ENCODE results near the gene MPL. TPM values are rescaled to one million over a fixed set of nuclear protein-coding genes. Genes with fewer than 3 reads are reported as not detected.

Gene MPL
- total RNA-seq, 2 donors from 2014 or later: not detected

DNA sequence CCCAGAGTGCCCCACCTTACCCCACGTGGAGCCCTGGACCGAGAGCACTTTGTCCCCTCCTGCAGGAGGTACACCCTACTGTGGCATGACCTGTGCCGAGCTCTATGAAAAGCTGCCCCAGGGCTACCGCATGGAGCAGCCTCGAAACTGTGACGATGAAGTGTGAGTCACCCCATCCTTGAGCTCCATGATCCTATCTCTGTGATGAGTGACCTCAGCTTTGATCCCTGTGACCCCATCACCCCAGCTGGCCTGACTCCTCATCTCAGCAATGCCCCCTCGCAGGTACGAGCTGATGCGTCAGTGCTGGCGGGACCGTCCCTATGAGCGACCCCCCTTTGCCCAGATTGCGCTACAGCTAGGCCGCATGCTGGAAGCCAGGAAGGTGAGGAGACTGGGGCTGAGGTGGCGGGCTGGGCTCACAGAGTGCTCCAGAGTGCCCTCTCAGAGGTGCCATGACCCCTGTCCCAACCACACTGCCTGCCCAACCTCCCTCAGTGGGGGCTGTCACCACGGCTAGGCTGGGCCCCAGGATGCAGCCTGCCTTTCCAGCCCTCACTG lies 16.2 kb upstream of the MPL start:
- no peak for ATAC-seq (replicated peaks in 1 of 2)
- Mint-ChIP-seq H3K36me3 (ENCODE audit: insufficient read depth in 2 of 2) (peaks cover 6 to 15% of the 10 kb centered on the region in 2 donors), H3K27me3 (ENCODE audit: low read depth) (no peaks in the 10 kb centered on the region), H3K27ac (no peak overlapping the region), H3K9me3 (peaks cover 7 to 14% of the 10 kb centered on the region in 2 donors), H3K4me1 (ENCODE audit: low read depth) (peaks cover 15% of the 10 kb centered on the region), H3K4me3 (no peak overlapping the region)
- DNase-seq: no peak

DNA sequence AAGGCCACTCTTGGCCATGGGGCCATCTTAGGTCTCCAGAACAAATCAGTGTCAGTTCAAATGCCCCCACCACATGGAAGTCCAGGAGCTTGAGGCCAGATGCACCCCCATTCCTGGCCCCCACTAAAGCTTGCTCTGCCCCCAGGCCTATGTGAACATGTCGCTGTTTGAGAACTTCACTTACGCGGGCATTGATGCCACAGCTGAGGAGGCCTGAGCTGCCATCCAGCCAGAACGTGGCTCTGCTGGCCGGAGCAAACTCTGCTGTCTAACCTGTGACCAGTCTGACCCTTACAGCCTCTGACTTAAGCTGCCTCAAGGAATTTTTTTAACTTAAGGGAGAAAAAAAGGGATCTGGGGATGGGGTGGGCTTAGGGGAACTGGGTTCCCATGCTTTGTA lies 15.1 kb upstream of the MPL start:
- no peak for DNase-seq
- Mint-ChIP-seq H3K4me1 (ENCODE audit: low read depth) (peaks cover 22% of the 10 kb centered on the region), H3K27me3 (ENCODE audit: low read depth) (no peaks in the 10 kb centered on the region), H3K27ac (no peak overlapping the region), H3K4me3 (no peak overlapping the region), H3K36me3 (ENCODE audit: insufficient read depth in 2 of 2) (peaks cover 7 to 18% of the 10 kb centered on the region in 2 donors), H3K9me3 (peaks cover 8 to 14% of the 10 kb centered on the region in 2 donors)
- ATAC-seq (replicated peaks in 1 of 2): no peak

DNA sequence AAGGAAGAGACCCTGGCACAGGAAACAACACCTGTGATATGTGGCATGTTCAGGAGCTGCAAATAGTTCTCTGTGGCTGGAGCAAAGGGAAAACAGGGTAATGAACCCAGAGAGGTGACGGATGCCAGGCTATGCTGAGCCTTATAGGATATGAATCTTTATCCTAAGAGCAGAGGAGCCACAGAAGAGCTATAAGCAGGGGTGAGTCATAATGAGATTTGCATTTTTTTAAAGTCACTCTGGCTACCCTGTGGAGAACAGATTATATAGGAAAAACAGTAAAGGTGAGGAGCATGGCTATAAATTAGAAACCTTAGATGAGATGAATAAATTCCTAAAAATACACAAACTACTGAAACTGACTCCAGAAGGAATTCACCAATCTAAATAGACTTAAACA lies 12.8 kb upstream of the MPL start:
- Mint-ChIP-seq H3K4me3 (no peak overlapping the region), H3K9me3 (peaks cover 9 to 18% of the 10 kb centered on the region in 2 donors), H3K36me3 (ENCODE audit: insufficient read depth in 2 of 2) (peaks cover 8 to 22% of the 10 kb centered on the region in 2 donors), H3K27ac (no peak overlapping the region), H3K27me3 (ENCODE audit: low read depth) (no peaks in the 10 kb centered on the region), H3K4me1 (ENCODE audit: low read depth) (peaks cover 19% of the 10 kb centered on the region)
- DNase-seq: no peak
- no peak for ATAC-seq (replicated peaks in 1 of 2)

DNA sequence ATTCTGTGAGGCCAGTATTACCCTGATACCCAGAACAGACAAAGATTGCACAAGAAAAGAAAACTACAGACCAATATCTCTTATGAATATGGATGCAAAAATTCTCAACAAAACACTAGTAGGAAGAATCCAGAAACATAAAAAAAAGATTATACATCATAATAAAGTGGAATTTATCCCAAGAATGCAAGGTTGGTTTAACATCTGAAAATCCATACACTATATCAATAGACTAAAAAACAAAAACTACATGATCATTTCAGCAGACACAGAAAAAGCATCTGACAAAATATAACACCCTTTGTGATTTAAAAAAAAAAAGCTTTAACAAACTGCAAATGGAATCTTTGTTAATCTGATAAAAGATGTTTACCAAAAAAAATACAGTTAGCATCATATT lies 12.2 kb upstream of the MPL start:
- H3K27me3 Mint-ChIP-seq (ENCODE audit: low read depth): no peaks in the 10 kb centered on the region
- peaks cover 8 to 22% of the 10 kb centered on the region in 2 donors for H3K36me3 Mint-ChIP-seq (ENCODE audit: insufficient read depth in 2 of 2)
- DNase-seq: no peak
- H3K9me3 Mint-ChIP-seq: peaks cover 9 to 18% of the 10 kb centered on the region in 2 donors
- no peak for ATAC-seq (replicated peaks in 1 of 2)
- peaks cover 24% of the 10 kb centered on the region for H3K4me1 Mint-ChIP-seq (ENCODE audit: low read depth)
- H3K27ac Mint-ChIP-seq: no peak overlapping the region
- H3K4me3 Mint-ChIP-seq: no peak overlapping the region

DNA sequence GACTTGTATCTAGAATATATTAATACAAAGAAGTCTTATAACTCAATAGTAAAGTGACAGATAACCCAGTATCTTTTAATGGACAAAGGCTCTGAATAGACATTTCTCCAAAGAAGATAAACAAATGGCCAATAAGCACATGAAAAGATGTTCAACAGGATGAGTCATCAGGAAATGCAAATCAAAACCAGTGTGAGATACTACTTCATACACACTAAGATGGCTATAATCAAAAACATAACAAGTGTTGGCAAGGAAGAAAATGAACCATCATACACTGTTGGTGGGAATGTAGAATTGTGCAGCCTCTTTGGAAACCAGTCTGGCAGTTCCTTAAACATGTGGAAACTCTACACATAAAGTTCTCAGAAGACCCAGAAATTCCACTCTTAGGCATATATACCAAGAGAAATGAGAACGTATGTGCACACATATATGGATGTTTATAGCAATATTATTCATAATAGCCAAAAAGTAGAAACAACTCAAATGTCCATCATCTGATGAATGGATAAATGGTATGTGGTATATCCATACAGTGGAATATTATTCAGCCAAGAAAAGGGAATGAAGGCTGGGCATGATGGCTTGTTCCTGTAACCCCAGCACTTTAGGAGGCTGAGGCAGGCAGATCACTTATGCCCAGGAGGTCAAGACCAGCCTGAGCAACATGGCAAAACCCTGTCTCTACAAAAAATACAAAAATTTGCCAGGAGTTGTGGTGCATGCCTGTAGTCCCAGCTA lies 9.9 kb upstream of the MPL start:
- H3K4me3 Mint-ChIP-seq: no peak overlapping the region
- peaks cover 28% of the 10 kb centered on the region for H3K4me1 Mint-ChIP-seq (ENCODE audit: low read depth)
- H3K36me3 Mint-ChIP-seq (ENCODE audit: insufficient read depth in 2 of 2): peaks cover 8 to 22% of the 10 kb centered on the region in 2 donors

DNA sequence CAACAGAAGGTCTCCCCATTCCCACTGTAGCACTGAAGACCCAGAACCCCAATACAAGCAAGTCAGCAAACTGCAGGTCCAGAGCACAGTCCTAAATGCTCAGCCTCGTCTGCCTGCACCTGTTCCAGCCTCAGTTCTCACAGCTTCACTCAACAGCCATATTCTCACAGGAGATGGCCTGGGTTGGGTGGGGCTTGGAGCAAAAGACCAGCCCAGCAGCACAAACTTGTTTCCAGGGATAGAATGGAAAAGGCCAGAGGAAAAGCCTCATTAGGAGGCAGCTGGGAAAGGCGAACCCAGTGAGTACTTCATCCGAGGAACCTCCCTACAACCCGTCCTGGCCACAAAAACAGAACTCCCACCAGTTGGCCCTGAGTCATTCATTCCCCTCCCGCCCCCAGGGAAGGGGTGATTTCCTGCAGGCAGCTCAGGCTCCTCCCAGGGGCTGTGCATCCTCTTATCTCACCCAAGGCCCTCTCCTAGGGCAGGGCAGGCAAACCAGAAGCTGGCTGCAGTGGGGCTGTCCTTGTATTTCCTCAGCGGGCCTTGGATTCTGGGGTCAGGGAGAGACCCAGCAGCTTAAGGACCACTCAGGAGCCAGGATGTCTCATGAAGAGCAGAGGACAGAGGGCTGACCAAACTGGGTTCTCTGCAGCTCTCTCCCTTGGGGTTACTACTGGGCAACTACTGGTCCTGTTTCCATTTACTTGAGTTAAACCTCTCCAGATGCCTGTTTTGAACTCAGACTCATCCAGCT lies 7.4 kb upstream of the MPL start:
- Mint-ChIP-seq H3K4me1 (ENCODE audit: low read depth) (peaks cover 18% of the 10 kb centered on the region), H3K27ac (no peak overlapping the region), H3K36me3 (ENCODE audit: insufficient read depth in 2 of 2) (peaks cover 2 to 11% of the 10 kb centered on the region in 2 donors), H3K9me3 (peaks cover 4 to 8% of the 10 kb centered on the region in 2 donors), H3K27me3 (ENCODE audit: low read depth) (no peaks in the 10 kb centered on the region), H3K4me3 (peak overlapping the region in 1 of 2 donors; percentile 24)
- ATAC-seq (replicated peaks in 1 of 2): peak; percentile 98
- DNase-seq: peak; percentile 63 to 70

More for the DNA sequence above, 9.9 kb upstream of the MPL start:
- no peaks in the 10 kb centered on the region for H3K27me3 Mint-ChIP-seq (ENCODE audit: low read depth)
- no peak overlapping the region for H3K27ac Mint-ChIP-seq
- DNase-seq (no peak), ATAC-seq (replicated peaks in 1 of 2) (no peak)
- H3K9me3 Mint-ChIP-seq: peaks cover 9 to 18% of the 10 kb centered on the region in 2 donors

DNA sequence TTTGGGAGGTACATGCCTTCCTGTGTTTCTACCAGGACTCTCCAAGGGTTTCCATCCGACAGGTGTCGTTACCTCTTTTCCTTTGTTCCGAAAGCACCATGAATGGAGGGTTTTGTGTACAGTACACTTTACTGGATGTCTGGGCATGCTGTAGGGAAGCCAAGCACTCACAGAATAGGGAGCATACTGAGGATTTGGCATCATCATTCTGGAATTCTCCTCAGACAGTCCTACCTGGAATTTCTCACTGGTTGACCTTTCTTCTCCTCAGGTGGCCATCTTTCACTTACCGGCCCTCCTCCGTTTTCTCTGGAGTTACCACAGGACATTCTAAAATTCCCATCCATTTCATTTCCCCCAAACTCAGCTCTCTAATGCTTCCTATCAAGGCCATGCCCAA lies 5.9 kb upstream of the MPL start:
- no peaks in the 10 kb centered on the region for H3K27me3 Mint-ChIP-seq (ENCODE audit: low read depth)
- no peak overlapping the region for H3K4me3 Mint-ChIP-seq
- no peak for ATAC-seq (replicated peaks in 1 of 2)
- peaks cover 18% of the 10 kb centered on the region for H3K4me1 Mint-ChIP-seq (ENCODE audit: low read depth)
- peaks cover 2 to 4% of the 10 kb centered on the region in 2 donors for H3K9me3 Mint-ChIP-seq
- peaks cover 2 to 7% of the 10 kb centered on the region in 2 donors for H3K36me3 Mint-ChIP-seq (ENCODE audit: insufficient read depth in 2 of 2)
- no peak overlapping the region for H3K27ac Mint-ChIP-seq
- no peak for DNase-seq

DNA sequence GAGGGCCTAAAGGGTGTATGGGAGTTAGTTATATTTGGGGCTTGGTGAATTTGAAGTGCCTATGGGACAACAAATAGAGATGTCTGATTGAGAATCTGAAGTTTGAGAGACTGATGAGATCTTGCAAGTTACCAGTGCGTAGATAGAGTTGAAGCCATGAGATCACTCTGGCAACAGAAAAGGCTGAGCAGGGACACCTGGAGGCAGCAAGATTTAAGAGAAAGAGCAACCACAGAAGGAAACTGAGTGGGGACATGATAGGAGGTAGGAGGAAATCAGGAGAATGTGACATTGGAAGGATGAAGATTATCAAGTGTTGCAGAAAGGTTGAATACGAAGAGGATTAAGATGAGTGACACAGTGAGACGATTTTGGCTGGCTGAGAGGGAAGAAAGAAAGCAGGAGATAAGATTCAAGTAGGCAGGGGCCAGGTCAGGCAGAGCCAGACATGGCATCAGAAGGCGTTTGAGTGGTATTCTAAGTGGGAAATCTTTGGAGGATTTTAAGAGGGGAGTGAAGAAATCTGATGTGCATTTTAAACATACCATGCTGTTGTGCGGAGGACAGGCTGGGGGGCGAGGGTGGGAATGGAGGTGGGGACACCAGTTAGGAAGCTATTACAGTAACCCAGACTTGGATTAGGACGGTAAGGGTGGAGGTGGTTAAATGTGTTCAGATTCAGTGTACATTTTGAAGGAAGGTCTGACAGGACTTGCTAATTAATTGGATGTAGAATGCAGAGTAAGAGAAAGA lies 3.0 kb upstream of the MPL start:
- H3K27me3 Mint-ChIP-seq (ENCODE audit: low read depth): no peaks in the 10 kb centered on the region
- peaks cover 11% of the 10 kb centered on the region for H3K4me1 Mint-ChIP-seq (ENCODE audit: low read depth)
- DNase-seq (no peak), ATAC-seq (replicated peaks in 1 of 2) (no peak)
- H3K27ac Mint-ChIP-seq: no peak overlapping the region
- H3K36me3 Mint-ChIP-seq (ENCODE audit: insufficient read depth in 2 of 2): no peaks in the 10 kb centered on the region
- H3K9me3 Mint-ChIP-seq: no peaks in the 10 kb centered on the region
- no peak overlapping the region for H3K4me3 Mint-ChIP-seq

DNA sequence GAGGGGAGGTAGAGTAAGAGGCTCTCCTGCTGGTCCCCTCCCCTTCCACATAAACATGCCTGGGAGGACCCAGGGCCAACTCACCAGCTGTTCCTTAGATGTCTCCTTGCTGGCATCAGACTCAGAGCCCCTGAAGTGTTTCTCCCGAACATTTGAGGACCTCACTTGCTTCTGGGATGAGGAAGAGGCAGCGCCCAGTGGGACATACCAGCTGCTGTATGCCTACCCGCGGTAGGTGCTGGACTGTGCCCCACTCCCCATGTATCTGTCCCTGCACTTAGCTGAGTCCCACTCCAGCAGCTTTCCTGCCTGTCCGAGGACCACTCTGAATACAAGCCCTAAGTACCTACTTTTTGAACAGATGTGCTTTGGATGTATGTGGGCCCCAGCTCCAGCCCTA lies 383 bp downstream of the MPL start:
- no peaks in the 10 kb centered on the region for H3K27me3 Mint-ChIP-seq (ENCODE audit: low read depth)
- no peaks in the 10 kb centered on the region for H3K36me3 Mint-ChIP-seq (ENCODE audit: insufficient read depth in 2 of 2)
- H3K9me3 Mint-ChIP-seq: no peaks in the 10 kb centered on the region
- H3K4me1 Mint-ChIP-seq (ENCODE audit: low read depth): no peaks in the 10 kb centered on the region
- DNase-seq: no peak
- ATAC-seq (replicated peaks in 1 of 2): no peak
- H3K4me3 Mint-ChIP-seq: no peak overlapping the region
- H3K27ac Mint-ChIP-seq: no peak overlapping the region

DNA sequence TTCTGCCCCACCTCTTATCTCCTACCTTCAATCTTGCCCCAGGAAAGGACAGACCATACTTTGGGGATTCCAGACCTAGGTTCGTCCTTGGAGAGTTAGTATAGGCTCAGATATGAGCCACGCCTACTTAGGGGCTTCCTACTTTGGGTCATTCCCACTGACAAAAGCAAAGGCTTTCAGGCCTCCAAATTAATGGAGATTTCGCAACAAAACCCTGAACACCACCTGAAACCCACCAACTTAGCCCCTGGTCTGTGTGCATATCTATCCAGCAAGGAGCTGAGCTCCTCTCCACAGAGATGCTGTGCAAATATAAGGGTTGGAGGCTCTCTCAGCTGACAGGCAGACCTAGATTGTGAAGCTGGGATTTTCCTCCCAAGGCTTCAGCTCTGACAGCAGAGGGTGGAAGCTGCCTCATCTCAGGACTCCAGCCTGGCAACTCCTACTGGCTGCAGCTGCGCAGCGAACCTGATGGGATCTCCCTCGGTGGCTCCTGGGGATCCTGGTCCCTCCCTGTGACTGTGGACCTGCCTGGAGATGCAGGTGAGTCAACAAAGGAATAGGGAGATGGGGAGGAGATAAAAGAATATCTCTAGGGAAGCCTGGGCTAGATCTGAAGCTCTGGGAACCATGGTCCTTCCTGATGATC lies 2.1 kb downstream of the MPL start:
- H3K27ac Mint-ChIP-seq: no peak overlapping the region
- no peaks in the 10 kb centered on the region for H3K4me1 Mint-ChIP-seq (ENCODE audit: low read depth)
- H3K27me3 Mint-ChIP-seq (ENCODE audit: low read depth): no peaks in the 10 kb centered on the region
- no peaks in the 10 kb centered on the region for H3K36me3 Mint-ChIP-seq (ENCODE audit: insufficient read depth in 2 of 2)
- no peak for DNase-seq
- no peaks in the 10 kb centered on the region for H3K9me3 Mint-ChIP-seq
- ATAC-seq (replicated peaks in 1 of 2): no peak
- H3K4me3 Mint-ChIP-seq: no peak overlapping the region

DNA sequence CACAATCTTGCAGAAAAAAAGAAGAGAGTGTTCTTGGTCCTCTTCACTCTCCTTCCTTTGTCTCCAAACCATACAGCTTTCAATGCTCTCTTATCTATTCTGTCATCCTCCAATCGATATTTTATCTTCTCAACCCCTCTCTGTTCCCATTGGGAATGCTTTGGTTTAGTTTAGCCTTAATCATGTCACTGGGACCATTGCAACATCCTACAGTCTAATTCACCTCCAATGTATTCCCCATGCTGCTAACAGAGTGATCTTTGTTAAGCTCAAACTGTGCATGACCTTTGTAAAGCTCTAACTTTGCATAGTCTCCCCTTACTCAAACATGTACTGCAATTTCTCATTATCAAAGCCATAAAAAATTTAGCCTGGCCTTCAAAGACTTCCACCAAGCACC lies 2.9 kb downstream of the MPL start:
- H3K9me3 Mint-ChIP-seq: no peaks in the 10 kb centered on the region
- no peaks in the 10 kb centered on the region for H3K27me3 Mint-ChIP-seq (ENCODE audit: low read depth)
- no peaks in the 10 kb centered on the region for H3K4me1 Mint-ChIP-seq (ENCODE audit: low read depth)
- no peak overlapping the region for H3K27ac Mint-ChIP-seq
- ATAC-seq (replicated peaks in 1 of 2) (no peak), DNase-seq (no peak)
- no peaks in the 10 kb centered on the region for H3K36me3 Mint-ChIP-seq (ENCODE audit: insufficient read depth in 2 of 2)
- H3K4me3 Mint-ChIP-seq: no peak overlapping the region

DNA sequence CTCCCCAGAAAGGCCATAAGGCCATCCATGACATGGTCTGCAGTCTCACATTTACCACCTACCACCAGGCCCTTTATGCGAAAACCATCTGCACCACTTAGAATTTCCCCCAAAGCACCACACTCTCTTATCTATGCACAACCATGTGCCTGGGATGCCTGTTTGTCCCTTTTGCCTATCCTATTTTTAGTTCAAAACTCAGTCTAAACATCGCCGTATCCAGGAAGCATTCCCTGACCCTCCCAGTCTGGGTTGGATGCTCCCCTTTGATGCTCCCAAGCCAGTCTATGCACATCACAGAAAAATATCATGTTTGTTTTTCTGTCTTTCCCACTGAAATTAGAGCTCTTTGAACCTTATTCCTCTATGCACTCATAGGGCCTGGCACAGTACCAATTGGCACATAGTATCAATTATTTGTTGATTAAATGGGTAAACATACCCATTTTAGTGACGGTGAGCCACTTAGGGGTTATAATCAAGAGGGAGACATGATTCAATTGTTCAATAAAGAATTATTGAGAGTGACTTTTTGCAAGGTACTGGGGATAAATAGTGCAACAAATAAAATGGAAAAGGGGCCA lies 6.7 kb downstream of the MPL start:
- H3K36me3 Mint-ChIP-seq (ENCODE audit: insufficient read depth in 2 of 2): no peaks in the 10 kb centered on the region
- ATAC-seq (replicated peaks in 1 of 2): no peak
- peaks cover 2% of the 10 kb centered on the region for H3K4me1 Mint-ChIP-seq (ENCODE audit: low read depth)
- no peak overlapping the region for H3K27ac Mint-ChIP-seq
- H3K4me3 Mint-ChIP-seq: no peak overlapping the region
- H3K9me3 Mint-ChIP-seq: no peaks in the 10 kb centered on the region
- no peak for DNase-seq
- H3K27me3 Mint-ChIP-seq (ENCODE audit: low read depth): no peaks in the 10 kb centered on the region
